ENCODE data around the gene GNL2. TPM values are rescaled to one million over a fixed set of nuclear protein-coding genes. Genes with fewer than 3 reads are reported as not detected.

The GNL2 gene
- total RNA-seq, 2 donors from 2014 or later: 15.4 to 22.2 TPM

DNA sequence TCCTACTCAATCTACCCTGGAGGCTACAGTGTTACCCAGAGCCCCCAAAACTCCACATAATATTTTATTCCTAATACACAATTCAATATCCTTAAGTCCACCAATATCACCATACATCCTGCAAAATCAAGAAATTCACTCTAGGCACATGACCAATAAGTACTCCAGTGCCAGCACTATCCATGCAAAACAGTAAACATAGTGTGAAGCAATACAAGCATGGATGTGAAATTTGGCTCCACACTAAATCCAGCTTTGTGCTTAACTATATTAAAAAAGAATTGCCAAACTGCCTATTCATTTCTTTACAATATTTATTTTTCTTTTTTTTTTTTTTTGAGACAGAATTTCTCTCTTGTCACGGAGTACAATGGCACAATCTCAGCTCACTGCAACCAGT lies 78.2 kb downstream of the GNL2 start:
- Histone ChIP-seq H3K27me3 (no peaks in the 10 kb centered on the region), H3K9me3 (no peaks in the 10 kb centered on the region), H3K4me3 (no peak overlapping the region), H3K4me1 (peaks cover 0 to 13% of the 10 kb centered on the region in 2 donors), H3K27ac (no peak overlapping the region), H3K36me3 (no peaks in the 10 kb centered on the region)
- TF ChIP-seq, protein P1, sequence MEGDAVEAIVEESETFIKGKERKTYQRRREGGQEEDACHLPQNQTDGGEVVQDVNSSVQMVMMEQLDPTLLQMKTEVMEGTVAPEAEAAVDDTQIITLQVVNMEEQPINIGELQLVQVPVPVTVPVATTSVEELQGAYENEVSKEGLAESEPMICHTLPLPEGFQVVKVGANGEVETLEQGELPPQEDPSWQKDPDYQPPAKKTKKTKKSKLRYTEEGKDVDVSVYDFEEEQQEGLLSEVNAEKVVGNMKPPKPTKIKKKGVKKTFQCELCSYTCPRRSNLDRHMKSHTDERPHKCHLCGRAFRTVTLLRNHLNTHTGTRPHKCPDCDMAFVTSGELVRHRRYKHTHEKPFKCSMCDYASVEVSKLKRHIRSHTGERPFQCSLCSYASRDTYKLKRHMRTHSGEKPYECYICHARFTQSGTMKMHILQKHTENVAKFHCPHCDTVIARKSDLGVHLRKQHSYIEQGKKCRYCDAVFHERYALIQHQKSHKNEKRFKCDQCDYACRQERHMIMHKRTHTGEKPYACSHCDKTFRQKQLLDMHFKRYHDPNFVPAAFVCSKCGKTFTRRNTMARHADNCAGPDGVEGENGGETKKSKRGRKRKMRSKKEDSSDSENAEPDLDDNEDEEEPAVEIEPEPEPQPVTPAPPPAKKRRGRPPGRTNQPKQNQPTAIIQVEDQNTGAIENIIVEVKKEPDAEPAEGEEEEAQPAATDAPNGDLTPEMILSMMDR (IDR thresholded peaks at IDR 0.05): no peak
- no peak for DNase-seq (ENCODE audit: low spot score)

Other genes with a start within 250 kb of the GNL2 start
- gene ZC3H12A, start 121.4 kb downstream of the GNL2 start, total RNA-seq: 10 to 100 TPM in 1 of 2 donors, 1 to 10 TPM in 1; 9.4 to 13.5 TPM
- gene MEAF6, start 81.2 kb downstream of the GNL2 start, total RNA-seq: 10 to 100 TPM; 50.4 to 61.0 TPM
- 10 to 100 TPM in 1 of 2 donors, 1 to 10 TPM in 1; 4.4 to 12.0 TPM for gene SNIP1, start 41.6 kb downstream of the GNL2 start, total RNA-seq
- gene DNALI1, start 39.0 kb downstream of the GNL2 start, total RNA-seq: 1 to 10 TPM; 3.9 to 6.1 TPM
- 1 to 10 TPM; 6.3 to 9.1 TPM for gene RSPO1, start 39.0 kb upstream of the GNL2 start, total RNA-seq
- under 1 TPM; 0.48 to 0.55 TPM for gene CDCA8, start 96.6 kb upstream of the GNL2 start, total RNA-seq
- under 1 TPM in 1 of 2 donors, not detected in 1; 0.22 TPM for gene EPHA10, start 169.2 kb upstream of the GNL2 start, total RNA-seq
- gene MANEAL, start 197.9 kb upstream of the GNL2 start, total RNA-seq: 1 to 10 TPM in 1 of 2 donors, under 1 TPM in 1; 0.67 to 1.0 TPM
- 10 to 100 TPM; 71.5 to 89.3 TPM for gene C1orf122, start 211.9 kb upstream of the GNL2 start, total RNA-seq
- gene YRDC, start 212.3 kb upstream of the GNL2 start, total RNA-seq: 1 to 10 TPM; 6.1 to 8.6 TPM

Data from right atrium auricular region (tissue), 2 donors.